GM21528 (cell line): ENCODE data around the gene DCTN4.
"Not testable (repeated sequence)": the region's sequence is repeated elsewhere in the genome, so short reads cannot be mapped to it uniquely, and the experiment has no call there.

Source experiments
- ATAC-seq: cut with Tn5 transposase; IDR thresholded peaks from one replicate; pipeline ENCODE4 v1.9.1; 2021; ENCODE audit warnings: mild to moderate bottlenecking, moderate library complexity; ENCODE audit not compliant: unreplicated experiment, low FRiP score

DCTN4 gene

GRCh38 chr5:150758531-150759333, at the start of gene DCTN4:
TSS of gene DCTN4 (minus strand) at chr5:150759017. CDS start at chr5:150758993, 24 bp downstream.
- ATAC-seq: peak; percentile 95

DNA sequence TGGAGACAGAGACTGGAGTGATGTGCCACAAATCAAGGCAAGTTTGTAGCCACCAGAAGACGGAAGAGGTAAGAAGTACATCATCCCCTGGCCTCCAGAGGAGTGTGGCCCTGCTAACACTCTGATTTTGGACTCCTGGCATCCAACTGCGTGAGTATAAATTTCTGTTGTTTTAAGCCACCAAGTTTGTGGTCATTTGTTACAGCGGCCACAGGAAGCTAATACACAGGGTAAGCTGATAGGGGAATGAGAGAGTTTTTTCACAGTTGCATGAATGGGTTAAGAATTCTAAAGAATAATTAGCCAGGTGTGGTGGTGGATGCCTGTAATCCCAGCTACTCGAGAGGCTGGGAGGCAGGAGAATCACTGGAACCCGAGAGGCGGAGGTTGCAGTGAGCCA, 45.6 kb upstream of the DCTN4 start:
- ATAC-seq: no peak

GRCh38 chr5:150801117-150801927, 42.5 kb upstream of the DCTN4 start:
- ATAC-seq: no peak

GRCh38 chr5:150797384-150797783, 38.6 kb upstream of the DCTN4 start:
- no peak for ATAC-seq

DNA sequence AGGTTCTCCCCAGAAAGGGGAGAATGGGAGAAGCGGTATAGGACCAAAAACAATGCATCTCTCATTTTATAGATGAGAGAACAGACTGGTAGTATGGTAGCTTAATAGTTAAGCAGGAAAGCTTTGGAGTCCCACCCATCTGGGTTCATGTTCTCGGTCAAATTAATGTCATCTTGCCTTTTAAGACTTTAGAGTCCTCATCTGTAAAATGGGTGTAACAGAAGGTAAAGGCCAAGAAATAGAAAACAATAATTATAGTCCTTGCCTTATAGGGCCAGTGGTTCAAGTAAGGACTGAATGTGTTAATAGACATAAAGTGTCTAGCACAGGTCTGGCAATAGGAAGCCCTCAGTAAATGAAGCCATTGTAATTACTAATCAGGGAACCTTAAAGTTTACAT, 36.1 kb upstream of the DCTN4 start:
- no peak for ATAC-seq

DNA sequence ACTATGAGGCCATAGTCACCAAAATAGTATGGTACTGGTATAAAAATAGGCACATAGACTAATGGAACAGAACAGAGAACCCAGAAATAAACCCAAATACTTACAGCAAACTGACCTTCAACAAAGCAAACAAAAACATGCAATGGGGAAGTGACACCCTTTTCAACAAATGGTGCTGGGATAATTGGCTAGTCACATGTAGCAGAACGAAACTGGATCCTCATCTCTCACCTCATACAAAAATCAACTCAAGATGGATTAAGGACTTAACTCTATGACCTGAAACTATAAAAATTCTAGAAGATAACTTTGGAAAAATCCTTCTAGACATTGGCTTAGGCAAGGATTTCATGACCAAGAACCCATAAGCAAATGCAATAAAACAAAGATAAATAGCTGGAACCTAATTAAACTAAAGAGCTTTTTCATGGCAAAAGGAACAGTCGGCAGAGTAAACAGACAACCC, 34.6 kb upstream of the DCTN4 start:
- not testable (repeated sequence) for ATAC-seq

DNA sequence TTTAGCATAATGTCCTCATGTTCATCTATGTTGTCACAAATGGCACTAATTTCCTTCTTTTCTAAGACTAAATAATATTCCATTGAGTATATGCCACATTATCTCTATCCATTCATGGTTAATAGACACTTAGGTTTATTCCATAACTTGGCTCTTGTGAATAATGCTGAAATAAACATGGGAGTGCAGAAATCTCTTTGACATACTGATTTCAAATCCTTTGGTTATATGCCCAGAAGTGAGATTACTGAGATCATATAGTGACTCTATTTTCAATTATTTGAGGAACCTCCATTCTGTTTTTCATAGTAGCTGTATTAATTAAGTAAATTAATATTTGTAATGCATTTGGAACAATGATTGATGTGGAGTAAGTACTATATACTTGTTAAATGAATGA, 32.7 kb upstream of the DCTN4 start:
- no peak for ATAC-seq

DNA sequence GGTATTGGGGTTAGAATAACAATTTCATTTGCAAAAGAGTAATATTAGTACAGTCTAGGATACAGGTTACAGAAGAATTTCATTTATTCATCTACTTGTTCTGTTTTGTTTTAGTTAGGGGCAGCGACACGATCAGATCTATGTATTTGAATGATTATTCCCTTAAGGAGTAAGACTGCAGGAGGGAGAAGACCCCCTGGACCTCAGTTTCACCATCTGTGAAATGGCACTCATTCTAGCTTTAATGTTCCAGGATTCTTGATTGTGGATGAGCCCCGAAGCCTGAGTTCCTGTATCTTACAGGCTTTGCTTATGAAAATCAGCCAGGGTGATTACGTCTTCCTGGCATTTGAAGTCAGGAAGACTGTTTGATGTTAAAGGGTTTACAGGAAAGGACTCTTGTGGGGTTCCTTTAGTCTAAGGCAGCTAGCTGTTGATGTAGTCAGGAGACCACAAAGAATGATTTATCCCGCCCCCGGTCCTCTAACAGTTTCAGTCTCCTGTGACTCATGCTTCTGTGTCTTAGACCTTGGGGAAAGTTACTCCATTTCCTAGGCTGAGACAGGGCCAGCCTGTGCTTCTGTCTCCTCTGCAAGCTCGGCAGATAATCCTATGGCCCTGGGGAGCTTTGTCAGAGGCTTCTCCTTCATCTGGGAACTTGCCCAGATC, 31.3 kb upstream of the DCTN4 start:
- ATAC-seq: peak; percentile 93

- ATAC-seq: no peak
Observed at GRCh38 chr5:150789450-150789849, 30.6 kb upstream of the DCTN4 start.

- ATAC-seq: no peak
Observed at GRCh38 chr5:150788977-150789376, 30.2 kb upstream of the DCTN4 start.

- ATAC-seq: no peak
Observed at GRCh38 chr5:150787656-150788055, 28.8 kb upstream of the DCTN4 start.

GRCh38 chr5:150786876-150787275, 28.1 kb upstream of the DCTN4 start:
- no peak for ATAC-seq

DNA sequence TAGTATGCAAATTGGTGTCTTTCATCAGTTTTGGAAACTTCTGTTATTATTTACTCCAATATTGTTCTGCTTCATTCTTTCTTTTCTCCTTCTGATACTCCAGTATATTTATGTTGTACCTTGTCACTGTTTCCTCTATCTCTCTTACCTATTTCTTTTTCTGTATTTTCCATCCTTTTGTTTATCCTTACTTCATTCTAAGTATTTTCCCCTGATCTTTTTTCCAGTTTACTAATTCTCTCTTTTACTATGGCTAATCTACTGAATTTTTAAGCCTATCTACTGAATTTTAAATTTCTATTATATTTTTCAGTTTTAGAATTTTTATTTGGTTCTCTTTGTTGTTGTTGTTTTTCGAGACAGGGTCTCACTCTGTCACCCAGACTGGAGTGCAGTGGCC, 27.1 kb upstream of the DCTN4 start:
- ATAC-seq: no peak

DNA sequence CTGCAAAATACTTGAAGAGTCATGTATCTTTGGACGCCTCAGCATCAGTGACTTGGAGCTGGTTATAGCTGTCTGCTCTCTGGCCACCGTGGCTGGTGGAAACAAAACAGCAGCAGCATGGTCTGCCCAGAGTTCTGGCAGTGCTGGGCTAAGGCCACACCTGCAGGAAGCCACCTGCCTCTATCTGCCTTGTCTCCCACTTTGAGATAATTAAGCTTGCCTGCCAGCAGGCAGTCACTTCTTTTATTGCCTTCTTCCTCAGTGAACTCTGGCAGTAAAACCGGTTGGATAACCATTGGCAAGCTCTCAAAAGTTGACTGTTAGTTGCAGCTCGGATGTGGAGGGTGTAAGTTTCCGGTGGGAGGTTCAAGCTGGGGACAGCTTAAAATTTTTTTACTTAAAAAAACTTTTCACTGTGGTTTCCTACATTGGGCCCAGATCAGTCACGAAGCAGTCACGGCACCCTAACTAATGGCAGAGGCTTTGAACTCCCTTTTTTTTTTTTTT, 24.7 kb upstream of the DCTN4 start:
- peak; percentile 54 for ATAC-seq

GRCh38 chr5:150782850-150783249, 24.0 kb upstream of the DCTN4 start:
- ATAC-seq: no peak

DNA sequence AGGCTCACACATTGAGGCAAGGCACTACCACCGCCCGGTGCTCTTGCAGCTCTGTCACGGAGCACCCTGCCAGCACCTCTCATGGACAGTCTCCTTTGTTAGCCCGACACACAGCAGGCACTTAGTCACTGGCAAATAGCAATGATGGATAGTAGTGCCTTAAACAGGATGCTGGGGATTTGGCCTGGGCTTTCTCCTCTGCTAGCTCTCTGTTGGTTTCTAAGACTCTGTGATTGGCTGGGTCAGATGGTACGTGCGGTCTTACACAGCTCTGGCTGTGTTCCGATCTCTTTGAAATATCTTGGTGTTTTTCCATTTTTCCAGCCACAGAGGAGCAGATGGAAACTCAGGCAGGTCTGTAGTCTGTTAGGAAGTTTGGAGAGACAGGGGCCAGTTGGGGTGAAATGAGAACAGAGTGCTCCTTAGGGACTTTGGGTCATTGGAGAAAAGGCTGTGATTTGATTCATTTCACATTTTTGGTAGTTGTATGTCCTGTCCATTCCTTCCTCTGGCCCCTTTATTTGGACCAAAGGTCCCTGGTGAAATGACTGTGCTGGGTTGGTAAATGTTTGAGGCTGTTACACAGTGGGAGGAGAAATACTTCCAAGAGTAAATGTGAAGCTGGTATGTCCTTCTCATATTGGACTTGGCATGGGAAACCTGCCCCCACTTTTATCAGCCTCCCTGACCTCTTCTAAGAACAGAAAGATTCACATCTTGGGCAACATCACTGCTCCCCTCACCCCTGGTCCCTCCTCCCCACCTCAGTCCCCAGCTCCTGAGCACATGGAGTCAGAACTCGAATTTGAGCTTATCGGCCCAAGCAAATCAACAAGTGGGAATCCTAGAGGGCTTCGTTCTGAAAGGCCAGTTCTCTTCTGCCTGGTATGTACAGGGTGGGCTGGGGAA, 23.1 kb upstream of the DCTN4 start:
- no peak for ATAC-seq

- no peak for ATAC-seq
Observed at GRCh38 chr5:150780816-150781221, 22.0 kb upstream of the DCTN4 start.

DNA sequence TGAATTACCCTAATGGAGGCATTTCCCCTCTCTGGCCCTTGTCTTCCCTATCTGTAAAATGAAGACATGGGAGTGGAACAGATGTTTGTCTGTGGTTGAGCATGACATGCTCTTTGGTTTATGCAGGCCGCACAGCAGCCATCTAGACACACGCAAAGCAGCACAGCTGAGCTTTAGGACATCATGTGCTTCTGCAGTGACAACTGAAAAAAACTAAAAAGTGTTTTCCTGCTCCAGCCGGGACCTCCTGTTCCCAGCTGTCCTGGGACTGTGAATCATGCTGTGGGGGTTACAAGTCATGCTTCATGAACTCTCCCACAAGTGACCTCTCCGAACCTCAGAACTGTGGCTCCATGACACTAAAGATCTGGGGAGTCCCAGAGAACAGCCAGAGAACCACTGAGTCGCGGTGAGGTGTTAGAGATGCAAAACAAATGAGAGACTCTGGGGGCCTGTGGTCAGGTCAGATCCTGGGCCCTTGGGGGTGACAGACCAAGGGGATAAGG, 21.4 kb upstream of the DCTN4 start:
- peak; percentile 55 for ATAC-seq

GRCh38 chr5:150779397-150780186, 20.8 kb upstream of the DCTN4 start:
- ATAC-seq: peak; percentile 2
